Activated CD4-positive, CD25-positive, alpha-beta regulatory T cell (primary cell): Measurements from ENCODE around the gene KRT2.

ENCODE experiments used
- DNase-seq, 4 experiments: peaks; one replicate each; lab custom pipeline; 2025; lab: John Stamatoyannopoulos, UW

Gene KRT2

DNA sequence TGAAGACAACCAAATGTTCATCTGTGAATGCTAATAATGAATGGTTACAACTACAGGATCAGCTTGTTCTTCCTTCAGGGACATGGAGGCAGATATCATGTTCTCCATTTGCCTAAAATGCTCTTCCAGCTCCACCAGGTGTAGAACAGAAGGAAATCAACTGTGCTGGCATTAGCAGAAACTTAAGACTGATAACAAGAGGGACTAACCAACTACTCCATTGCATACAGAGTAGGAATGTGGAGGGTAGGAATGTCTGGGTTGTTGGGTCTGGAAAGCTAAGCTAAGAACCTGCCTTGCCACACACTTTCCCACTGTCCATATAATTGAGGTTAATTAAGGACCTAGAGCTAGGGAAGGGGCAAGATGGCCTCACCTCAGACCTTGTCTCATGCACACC is 11.4 kb upstream of the KRT2 start:
- no peak for DNase-seq

DNA sequence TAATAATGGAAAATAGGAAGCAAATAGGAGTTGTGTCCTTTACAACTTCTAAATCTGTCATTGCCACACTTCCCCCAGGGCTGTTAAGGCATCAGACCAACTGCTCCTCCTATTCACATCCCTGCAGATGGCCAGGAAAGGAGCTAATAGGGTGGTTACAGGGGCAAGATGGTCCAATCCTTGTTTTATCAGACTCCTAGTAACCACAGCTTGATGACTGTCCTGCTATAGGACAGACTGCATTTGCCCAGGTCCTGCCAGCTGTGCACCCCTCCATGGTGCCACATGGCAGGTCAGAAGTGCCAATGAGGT is 10.9 kb upstream of the KRT2 start:
- no peak for DNase-seq

DNA sequence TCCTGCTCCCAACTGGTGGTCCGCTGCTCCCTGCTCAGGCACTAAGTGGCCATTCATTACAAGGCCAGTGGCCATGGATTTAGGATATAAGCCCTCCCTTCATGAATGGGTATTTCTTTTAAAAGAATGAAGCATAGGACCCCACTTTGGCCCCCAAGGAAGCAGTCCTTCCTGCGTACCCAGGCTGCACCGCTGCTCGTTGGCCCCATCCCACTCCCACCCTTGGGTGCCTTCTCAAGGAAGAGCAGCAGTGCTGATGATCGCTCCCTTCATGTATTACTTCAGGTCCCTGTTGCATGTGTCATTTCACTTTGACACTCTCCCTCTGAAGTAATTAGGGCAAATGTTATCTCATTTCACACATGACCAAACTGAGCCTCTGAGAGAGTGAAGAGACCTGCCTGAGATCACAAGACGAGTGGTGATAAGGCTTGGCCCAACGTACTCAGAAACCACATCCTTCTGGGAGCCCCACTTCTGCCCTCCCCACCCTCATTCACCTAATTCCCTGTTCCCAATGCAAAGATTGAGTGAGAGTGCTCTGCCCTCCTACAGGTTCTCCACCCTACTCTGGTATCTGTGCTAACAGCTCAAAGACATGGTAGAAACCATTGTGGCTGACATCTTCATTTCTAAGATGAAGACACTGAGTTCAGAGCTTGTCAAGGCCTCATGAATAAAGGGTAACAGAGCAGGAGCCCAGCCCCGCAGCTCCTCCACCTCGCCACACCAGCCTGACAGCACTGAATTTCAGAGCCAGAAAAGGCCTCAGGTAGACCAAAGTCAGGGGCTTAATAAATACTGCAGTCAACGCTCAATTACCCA is 10.3 kb upstream of the KRT2 start:
- no peak for DNase-seq

DNA sequence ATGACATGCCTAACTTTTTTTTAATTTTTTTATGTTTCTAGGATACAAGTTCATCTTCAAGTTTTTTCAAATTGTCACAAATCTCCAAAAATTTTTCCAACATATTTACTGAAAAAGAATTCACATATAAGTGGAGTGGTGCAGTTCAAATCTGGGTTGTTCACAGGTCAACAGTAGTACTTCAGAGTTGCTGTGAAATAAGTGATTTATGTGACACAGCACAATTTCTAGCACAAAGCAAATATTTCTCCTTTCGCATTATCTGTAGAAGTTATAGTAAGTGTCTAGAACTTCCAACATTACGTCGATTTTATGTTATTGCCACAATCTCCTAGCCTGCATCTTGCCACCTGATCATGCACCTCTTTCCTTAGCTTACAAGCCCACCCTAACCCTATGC is 9.7 kb upstream of the KRT2 start:
- DNase-seq: no peak

DNA sequence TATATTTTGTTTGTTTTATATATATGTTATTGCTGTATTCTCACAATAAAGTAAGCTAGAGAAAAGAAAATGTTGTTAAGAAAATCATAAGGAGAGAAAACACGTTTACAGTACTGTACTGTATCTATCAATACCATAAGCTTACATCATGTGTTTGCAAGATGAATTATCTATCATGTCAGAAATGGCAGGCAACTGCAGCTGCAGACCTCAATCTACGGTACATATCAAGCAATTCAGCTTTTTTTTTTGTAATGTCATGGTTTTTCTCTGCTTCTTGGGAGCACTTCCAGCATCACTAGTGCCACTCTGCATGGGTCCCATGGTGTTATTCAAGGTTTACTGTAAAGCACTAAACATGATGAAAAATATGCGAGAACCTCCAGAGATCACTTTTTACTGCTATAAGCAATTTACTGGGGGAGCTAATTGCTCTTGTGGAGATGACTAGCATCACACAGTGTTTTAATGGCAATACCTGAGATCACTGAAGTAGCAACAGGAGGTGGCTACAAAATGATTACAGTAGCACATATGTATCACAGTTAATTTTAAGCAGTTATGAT is 9.0 kb upstream of the KRT2 start:
- DNase-seq: no peak

DNA sequence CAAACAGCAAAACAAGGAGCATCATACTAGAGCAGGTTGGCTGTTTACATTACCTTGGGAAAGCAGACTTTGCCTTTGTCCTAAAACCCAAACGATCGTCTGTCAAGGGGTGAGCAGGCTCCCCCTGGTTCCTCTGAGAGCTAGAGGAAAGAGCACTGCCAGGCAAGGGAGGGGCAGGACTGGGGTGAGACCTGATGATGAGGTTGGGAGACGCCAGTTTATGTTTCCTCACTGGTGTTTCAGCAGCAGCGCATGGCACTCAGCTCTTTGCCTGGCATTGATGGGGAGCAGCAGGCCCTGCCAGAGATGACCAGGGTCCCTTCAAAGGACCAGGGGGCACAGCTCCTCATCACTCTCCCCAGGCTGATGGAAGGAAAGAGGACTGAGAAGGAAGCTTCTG is 7.9 kb upstream of the KRT2 start:
- DNase-seq: no peak

DNA sequence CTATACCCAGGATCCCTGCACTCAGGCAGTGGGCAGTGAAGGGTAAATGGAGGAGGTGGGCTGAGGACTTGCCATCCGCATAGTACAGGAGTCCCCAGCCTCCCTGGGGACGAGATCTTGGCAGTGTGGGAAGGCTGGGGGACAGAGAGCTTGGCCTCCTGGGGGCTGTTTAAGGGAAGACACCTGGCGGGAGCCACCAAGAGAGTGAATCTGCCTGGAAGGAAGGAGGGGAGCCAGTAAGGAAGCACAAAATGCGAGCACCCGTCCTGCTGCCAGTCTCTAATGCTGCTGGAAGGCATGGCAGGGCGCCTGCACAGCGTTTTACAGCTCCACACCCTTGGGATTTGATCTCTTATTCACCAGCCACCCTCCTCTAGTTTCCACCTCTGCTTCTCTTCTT is 7.4 kb upstream of the KRT2 start:
- no peak for DNase-seq

DNA sequence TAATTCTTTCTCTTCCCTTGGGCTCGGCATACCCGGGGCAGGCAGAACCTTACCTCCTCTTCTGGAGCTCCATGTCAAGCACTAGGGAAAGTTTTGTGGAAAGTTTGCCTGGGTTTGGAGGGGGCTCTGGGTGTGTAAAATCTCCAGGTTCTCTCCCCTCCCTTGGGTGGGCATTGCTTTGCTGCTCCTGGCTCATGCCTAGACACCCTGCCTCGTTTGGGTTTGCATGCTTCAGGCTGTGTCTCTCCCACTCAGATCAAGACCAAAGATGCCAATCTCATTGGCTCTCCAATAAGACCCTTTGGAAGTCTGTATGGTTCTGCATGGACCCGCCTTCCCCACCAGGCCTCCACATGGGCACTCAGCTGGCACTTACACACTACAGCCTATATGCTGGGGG is 6.2 kb upstream of the KRT2 start:
- no peak for DNase-seq

DNA sequence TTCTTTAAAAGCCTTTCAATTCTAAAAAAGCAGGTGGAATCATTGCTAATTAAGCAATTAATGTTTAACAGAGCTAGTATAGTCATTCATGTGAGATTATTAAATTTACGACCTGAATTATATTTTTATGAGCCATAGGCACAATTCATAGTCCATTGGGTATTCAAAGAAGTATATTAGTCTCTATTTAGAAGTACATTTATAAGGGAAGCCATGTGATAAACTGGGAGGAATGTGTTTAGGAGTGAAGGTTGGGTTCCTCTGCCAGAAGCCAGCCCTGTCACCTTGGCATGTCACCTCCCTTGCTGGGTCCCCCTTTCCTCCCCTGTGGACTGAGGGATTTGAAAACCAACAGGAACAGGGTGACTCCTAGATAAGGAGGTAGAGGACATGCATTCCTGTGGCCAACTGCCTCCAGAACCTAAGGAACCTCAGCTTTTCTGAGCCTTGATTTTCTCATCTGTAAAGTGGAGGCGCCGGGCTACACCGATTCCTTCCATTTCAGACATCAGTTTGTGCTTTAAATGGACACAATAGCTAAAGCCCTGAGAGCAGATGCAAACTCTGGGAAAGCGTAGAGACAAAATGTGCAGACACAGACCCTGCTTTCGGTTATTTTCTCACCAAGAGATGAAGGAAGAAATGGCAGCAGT is 5.4 kb upstream of the KRT2 start:
- DNase-seq: no peak

DNA sequence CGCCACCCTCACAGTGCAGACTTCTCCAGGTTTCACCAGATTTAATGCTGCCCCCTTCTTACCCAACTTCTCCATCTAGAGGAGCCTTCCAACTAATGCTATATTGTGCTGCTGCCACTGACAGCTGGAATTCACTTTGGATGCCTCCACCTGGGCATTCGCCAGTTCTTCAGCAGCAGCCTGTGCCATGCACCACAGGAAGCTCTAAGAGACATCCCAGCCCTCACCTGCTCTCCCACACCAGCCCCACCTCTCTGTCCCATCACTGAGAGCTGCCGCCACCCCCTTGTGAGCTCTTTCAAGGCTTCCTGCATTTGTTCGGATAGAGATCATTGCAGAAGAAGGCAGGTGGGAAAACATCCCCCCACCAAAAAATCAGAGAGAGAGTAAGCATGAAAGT is 4.6 kb upstream of the KRT2 start:
- DNase-seq: no peak

DNA sequence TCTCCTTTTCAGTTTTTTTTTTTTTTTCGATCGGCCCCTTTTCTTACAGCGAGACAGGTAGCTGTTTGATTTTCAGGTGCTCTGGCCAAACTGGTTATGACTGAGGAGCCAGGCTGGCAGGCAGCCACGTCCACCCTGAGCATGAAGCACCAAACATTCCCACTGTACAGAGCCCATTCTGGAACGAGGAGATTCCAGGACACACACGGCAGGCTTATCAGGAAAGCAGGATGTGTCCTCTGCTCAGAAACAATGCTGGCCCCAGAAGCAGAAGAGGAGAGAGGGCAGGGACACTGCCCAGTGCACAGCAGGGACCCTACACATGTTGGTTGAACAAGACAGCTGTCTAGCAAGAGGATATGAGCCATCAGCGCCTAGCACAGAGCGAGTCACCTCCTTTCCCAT is 3.7 kb upstream of the KRT2 start:
- DNase-seq: no peak

DNA sequence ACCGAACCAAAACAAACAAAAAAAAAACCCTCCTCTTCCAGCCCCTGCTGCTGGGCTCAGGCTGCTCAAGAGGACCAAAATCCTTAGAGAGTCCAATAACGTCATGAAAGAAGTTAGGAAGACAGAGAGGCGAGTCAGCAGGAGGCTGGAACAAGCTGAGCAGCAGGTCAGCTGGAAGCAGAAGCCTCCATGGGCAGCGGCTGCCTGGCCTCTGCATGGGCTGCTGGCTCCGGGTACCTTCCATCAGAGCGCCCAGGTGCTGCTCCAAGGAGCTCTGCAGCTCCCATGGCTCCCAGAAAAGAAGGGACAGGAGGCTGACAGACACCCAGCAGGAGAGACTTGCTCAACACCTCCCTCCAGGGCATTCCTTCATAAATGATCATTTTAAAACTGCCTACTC is 3.2 kb upstream of the KRT2 start:
- DNase-seq: no peak

DNA sequence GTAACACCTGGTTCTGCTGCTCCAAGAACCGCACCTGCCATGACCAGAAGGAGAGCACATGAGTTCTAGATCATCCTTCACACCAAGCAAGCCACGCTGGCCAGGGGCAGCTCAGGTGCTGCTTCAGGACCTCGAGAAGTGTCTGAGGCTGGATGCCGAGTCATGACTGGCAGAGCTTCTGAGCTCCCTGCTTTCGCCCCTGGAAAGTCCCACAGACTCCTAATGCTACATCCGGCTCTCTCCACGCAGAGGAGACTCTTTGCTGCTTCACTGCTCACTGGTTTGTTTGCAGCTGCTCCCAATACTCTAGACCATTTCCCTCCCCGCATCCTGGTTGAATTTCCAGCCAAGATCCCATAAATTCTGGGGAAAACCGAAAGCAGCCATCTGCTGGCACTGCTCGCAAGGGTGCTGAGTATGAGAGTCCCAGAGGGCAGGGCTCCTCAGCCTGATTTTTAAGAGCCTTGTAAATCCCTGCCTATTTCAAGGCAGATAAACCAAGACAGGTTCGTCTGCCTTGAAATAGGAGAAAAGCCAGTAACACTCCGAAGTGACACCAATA is 1.4 kb downstream of the KRT2 start:
- DNase-seq: no peak

DNA sequence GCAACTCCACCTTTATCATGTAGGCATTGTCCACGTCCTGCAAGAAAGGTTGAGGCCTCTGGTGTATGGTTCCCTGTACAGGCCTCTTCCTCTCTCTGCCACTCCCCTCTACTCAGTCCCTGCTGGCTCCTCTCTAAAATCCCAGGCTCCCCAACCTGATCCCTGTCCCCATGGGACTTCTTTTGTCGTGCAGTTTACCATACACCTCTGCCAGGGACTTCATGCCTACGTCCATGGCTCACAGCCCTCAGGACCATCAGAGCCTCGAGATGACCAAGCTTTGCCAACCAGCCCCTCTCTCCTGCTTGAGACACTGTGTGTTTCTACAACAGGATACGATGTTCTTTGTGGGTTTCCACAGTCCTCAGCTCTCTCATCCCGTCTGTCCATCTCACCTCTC is 2.9 kb downstream of the KRT2 start:
- DNase-seq: no peak

DNA sequence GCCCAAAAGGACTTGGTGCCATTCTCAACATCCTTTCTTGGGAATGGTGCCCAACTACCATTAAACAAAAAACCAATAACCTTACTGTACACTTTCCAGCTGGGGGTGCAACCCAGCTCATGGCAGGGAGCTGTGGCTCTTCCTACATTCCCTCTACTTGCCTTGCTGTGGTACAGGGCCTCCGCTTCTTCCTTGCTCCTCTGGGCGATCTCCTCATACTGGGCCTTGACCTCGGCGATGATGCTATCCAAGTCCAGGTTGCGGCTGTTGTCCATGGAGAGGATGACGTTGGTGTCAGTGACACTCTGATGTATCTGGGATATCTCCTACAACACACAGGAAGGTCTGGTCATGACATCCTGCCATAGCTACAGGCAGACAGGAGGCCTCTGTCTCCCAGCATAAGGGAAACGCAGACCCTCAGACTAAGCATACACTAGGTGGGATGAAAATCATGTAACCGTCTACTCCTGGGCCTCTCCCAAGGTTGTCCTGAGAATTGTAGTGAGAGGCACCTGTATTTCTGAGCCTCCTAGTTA is 3.9 kb downstream of the KRT2 start:
- no peak for DNase-seq

DNA sequence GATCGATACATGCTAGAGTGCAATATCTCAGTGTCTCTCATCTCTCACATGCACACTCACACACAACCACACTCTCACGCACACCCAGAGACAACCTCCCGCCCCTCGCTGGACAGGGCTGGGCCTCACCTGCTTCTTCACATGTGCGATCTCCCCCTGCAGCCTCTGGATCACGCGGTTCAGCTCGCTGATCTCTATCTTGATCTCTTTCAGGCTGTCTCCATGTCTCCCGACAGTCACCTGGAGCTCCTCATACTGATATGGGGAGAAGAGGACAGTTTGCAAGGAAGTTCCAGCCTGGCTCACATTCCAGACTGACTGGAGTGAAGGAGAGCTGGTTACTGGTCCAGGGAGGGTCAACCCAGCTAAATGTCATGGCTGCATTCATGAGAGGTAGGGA is 4.4 kb downstream of the KRT2 start:
- DNase-seq: no peak

DNA sequence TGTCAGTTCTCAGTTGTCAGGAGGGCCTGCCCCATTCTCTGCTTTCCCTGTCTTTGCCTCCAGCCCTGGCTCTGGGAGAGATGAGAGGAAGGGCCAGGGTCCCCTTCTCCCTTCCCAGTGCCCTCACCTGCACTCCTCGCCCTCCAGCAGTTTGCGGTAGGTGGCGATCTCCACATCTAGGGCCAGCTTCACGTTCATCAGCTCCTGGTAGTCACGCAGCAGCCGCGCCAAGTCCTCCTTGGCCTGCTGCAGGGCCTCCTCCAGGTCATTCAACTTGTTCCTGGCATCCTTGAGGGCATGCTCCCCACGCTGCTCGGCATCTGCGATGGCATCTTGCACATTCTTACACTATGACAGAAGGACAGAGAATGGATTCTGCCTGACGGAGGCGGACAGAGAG is 5.4 kb downstream of the KRT2 start:
- no peak for DNase-seq

DNA sequence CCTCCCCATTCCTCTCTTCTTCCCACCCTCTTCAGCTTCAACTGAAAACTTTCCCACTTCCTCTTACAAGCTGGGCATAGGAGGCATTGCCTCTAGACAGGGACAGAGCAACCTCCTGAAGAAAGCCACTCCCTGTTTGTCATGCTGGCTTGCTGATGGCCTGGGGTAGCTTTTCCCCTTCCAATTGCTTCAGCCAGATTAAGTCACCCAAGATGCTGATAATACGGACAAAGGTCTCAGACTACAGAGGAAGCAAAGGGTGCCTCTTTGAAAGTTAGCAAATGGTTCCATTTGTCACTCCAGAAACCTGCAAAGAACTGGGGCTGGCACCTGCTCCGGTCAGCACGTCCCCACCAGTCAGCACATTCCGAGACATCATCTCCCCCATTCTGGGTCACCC is 6.0 kb downstream of the KRT2 start:
- DNase-seq: no peak

DNA sequence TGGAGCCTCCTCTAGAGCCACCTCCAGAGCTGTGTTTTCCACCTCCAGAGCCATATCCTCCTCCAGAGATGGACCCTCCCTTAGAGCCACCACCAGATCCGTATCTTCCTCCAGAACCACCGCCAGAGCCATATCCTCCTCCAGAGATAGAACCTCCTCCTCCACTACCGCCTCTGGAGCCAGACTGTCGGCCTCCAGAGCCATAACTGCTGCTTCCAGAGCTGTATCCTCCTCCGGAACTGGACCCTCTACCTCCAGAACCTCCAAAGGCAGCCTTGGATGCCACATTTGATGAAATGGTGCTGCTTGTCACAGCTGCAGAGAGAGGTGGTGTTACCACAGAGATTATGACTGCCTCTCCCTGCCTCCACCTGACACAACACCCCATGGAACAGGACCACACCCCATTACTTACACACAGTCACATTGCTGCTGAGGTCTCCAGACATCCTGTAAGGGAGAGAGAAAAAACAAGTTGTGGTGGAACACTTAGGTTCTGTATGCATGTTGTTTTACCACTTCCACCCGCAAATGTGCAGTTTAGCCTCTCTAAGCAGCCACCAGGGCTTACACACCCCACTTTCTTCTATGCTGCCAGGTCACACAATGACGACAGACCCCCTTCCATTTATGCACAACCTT is 6.8 kb downstream of the KRT2 start:
- DNase-seq: no peak

DNA sequence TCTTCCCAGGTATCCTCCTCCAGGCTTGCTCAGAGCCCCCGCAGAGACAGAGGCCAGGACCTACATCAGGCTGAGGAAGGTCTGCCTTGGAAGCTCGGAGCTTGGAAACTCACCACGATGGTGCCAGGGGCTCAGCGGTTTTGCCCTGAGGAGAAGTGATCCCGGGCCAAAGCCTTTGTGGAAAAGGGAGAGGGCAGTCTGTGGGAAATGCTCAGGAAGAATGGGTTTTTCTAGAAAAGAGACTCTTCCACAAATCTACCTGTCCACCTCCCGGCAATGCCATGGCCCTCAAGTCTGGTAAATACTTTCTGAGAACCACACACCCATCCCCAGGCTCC is 8.0 kb downstream of the KRT2 start:
- no peak for DNase-seq

DNA sequence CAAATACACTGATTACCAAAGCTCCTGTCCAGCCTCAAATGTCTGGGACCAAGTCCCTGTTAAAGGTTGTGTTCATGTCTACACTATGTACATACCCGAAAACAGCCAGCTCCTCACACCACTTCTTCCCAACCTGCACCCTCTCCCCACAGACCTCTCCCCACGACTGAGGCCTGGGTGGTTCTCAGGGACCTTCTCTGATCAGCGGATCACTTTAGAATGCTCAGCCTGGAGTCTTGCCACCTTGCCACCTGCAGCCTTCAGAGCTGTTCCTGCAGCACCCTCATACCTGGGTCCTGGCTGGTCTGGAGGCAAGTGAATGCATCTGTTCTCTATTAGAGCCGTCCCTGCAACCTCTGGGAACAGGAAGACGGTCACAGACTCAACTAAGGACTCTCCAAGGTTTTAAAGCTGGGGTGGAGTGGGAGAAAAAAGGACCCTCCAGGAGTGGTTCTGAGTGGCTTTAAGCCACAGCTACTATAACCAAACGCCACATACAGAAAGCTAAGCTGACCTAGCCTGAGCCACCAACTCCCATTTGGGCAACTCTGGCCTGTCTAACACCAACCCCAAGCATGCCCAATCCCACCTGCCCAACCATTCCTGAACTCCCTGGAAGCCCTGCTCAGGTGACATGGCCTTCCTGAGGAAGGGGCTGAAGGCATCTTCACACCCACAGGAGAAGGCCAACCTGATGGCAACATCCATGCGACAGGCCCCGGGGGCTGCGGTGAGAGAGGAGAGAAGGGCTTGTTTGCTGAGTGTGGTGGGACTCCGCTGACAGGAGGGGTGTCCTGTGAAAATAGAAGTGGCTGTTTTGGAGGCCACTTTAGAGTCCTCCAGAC is 8.6 kb downstream of the KRT2 start:
- no peak for DNase-seq

DNA sequence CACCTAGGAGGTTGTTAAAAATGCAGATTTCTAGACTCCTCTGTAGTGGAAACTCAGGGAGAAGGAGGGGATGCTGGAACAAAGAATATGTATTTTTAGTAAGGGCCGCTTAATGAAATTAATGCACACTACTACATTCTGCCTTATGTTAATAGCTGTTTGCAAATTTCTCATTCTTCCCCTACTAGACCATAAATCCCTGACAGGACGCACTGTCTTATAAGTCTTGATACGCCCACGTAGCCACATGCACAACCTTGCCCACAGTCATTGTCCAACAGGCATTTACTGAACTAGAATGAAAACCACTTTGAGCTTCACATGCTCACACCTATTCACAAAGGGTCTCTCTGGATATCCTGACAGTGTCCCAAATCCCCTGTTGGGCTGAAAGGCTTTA is 10.5 kb downstream of the KRT2 start:
- DNase-seq: no peak
